Measurements from ENCODE around the gene RADIL.

GRCh38 chr7:4894482-4894881 lies 11.0 kb upstream of the RADIL start:
- TF ChIP-seq CTCF (IDR thresholded peaks at IDR 0.05), result no peak
- TF ChIP-seq POLR2A (IDR thresholded peaks at IDR 0.05), result no peak
